Measurements from ENCODE around the gene OLA1. TPM values are rescaled to one million over a fixed set of nuclear protein-coding genes. Genes with fewer than 3 reads are reported as not detected.

The OLA1 gene
- total RNA-seq, 1 donor from 2014 or later, result 323 TPM

GRCh38 chr2:174047746-174048145 lies 200.6 kb downstream of the OLA1 start:
- H3K9ac ChIP-seq, result no peak overlapping the region
- DNase-seq (ENCODE audit: low spot score), result peak; percentile 39
- no peak for TF ChIP-seq CTCF (IDR thresholded peaks at IDR 0.05)
- TF ChIP-seq EZH2 (IDR thresholded peaks at IDR 0.05), result no peak
- no peak for TF ChIP-seq EZH2phosphoT487 (IDR thresholded peaks at IDR 0.05)
- H3K4me2 ChIP-seq, result no peak overlapping the region
- no peaks in the 10 kb centered on the region for H3K36me3 Mint-ChIP-seq
- H4K20me1 ChIP-seq (ENCODE audit: low read depth), result no peaks in the 10 kb centered on the region
- H3K4me3 ChIP-seq, result no peak overlapping the region
- H3K4me1 ChIP-seq, result peaks cover 25% of the 10 kb centered on the region
- H3K36me3 ChIP-seq, result no peaks in the 10 kb centered on the region
- peaks cover 9% of the 10 kb centered on the region for H3K9me3 Mint-ChIP-seq
- H3F3A ChIP-seq (ENCODE audit: low read depth), result peaks cover 26% of the 10 kb centered on the region
- H3K4me1 Mint-ChIP-seq, result peaks cover 30% of the 10 kb centered on the region
- no peak overlapping the region for H3K4me3 Mint-ChIP-seq
- H3K9me3 ChIP-seq (ENCODE audit: low read depth), result no peaks in the 10 kb centered on the region
- H2AFZ ChIP-seq (replicated peaks), result no peak overlapping the region
- H3K27ac Mint-ChIP-seq, result no peak overlapping the region
- no peak overlapping the region for H3K27ac ChIP-seq
- H3K27me3 ChIP-seq, result no peaks in the 10 kb centered on the region
- H3K27me3 Mint-ChIP-seq (ENCODE audit: insufficient read depth, low read depth), result peaks cover 8% of the 10 kb centered on the region
- no peaks in the 10 kb centered on the region for H3K79me2 ChIP-seq (ENCODE audit: low read depth)

GRCh38 chr2:174046172-174046571 lies 202.2 kb downstream of the OLA1 start:
- H3K4me1 Mint-ChIP-seq, result peaks cover 14% of the 10 kb centered on the region
- no peak overlapping the region for H3K4me3 ChIP-seq
- H3K9me3 Mint-ChIP-seq, result peaks cover 9% of the 10 kb centered on the region
- no peaks in the 10 kb centered on the region for H3K79me2 ChIP-seq (ENCODE audit: low read depth)
- no peaks in the 10 kb centered on the region for H3K36me3 ChIP-seq
- no peaks in the 10 kb centered on the region for H3K27me3 ChIP-seq
- no peak overlapping the region for H3K9ac ChIP-seq
- peaks cover 11% of the 10 kb centered on the region for H3F3A ChIP-seq (ENCODE audit: low read depth)
- no peaks in the 10 kb centered on the region for H4K20me1 ChIP-seq (ENCODE audit: low read depth)
- no peak overlapping the region for H3K27ac ChIP-seq
- no peak overlapping the region for H3K4me2 ChIP-seq
- DNase-seq (ENCODE audit: low spot score), result no peak
- H3K27ac Mint-ChIP-seq, result no peak overlapping the region
- peaks cover 11% of the 10 kb centered on the region for H3K4me1 ChIP-seq
- H3K9me3 ChIP-seq (ENCODE audit: low read depth), result no peaks in the 10 kb centered on the region
- TF ChIP-seq EZH2 (IDR thresholded peaks at IDR 0.05), result no peak
- TF ChIP-seq EZH2phosphoT487 (IDR thresholded peaks at IDR 0.05), result no peak
- no peak for TF ChIP-seq CTCF (IDR thresholded peaks at IDR 0.05)
- H3K27me3 Mint-ChIP-seq (ENCODE audit: insufficient read depth, low read depth), result peaks cover 6% of the 10 kb centered on the region
- no peaks in the 10 kb centered on the region for H3K36me3 Mint-ChIP-seq
- H3K4me3 Mint-ChIP-seq, result no peak overlapping the region
- no peak overlapping the region for H2AFZ ChIP-seq (replicated peaks)

- H3K4me1 ChIP-seq, result peaks cover 8% of the 10 kb centered on the region
- peaks cover 20% of the 10 kb centered on the region for H3K4me1 Mint-ChIP-seq
- H3K27ac Mint-ChIP-seq, result no peak overlapping the region
- H3F3A ChIP-seq (ENCODE audit: low read depth), result no peaks in the 10 kb centered on the region
- TF ChIP-seq EZH2 (IDR thresholded peaks at IDR 0.05) (no peak), EZH2phosphoT487 (IDR thresholded peaks at IDR 0.05) (no peak), CTCF (IDR thresholded peaks at IDR 0.05) (no peak)
- no peak overlapping the region for H3K4me2 ChIP-seq
- H3K27me3 Mint-ChIP-seq (ENCODE audit: insufficient read depth, low read depth), result peaks cover 3% of the 10 kb centered on the region
- H3K9me3 Mint-ChIP-seq, result peaks cover 9% of the 10 kb centered on the region
- H3K4me3 Mint-ChIP-seq, result no peak overlapping the region
- no peaks in the 10 kb centered on the region for H3K79me2 ChIP-seq (ENCODE audit: low read depth)
- H3K27ac ChIP-seq, result no peak overlapping the region
- H3K4me3 ChIP-seq, result no peak overlapping the region
- no peaks in the 10 kb centered on the region for H3K9me3 ChIP-seq (ENCODE audit: low read depth)
- no peaks in the 10 kb centered on the region for H3K36me3 Mint-ChIP-seq
- no peaks in the 10 kb centered on the region for H3K36me3 ChIP-seq
- H2AFZ ChIP-seq (replicated peaks), result no peak overlapping the region
- no peak overlapping the region for H3K9ac ChIP-seq
- H3K27me3 ChIP-seq, result no peaks in the 10 kb centered on the region
- no peaks in the 10 kb centered on the region for H4K20me1 ChIP-seq (ENCODE audit: low read depth)
- DNase-seq (ENCODE audit: low spot score), result no peak
Observed at GRCh38 chr2:174044556-174044955, 203.8 kb downstream of the OLA1 start.

GRCh38 chr2:174040417-174040701 lies 208.0 kb downstream of the OLA1 start:
- Mint-ChIP-seq H3K4me1 (peaks cover 24% of the 10 kb centered on the region), H3K27me3 (ENCODE audit: insufficient read depth, low read depth) (peaks cover 2% of the 10 kb centered on the region), H3K36me3 (no peaks in the 10 kb centered on the region), H3K9me3 (no peaks in the 10 kb centered on the region), H3K27ac (no peak overlapping the region), H3K4me3 (no peak overlapping the region)
- Histone ChIP-seq H3F3A (ENCODE audit: low read depth) (peaks cover 5% of the 10 kb centered on the region), H3K4me2 (no peak overlapping the region), H3K27me3 (no peaks in the 10 kb centered on the region), H2AFZ (replicated peaks) (peak overlapping the region; percentile 59), H3K4me3 (no peak overlapping the region), H3K36me3 (no peaks in the 10 kb centered on the region), H4K20me1 (ENCODE audit: low read depth) (no peaks in the 10 kb centered on the region), H3K4me1 (peaks cover 4% of the 10 kb centered on the region), H3K9me3 (ENCODE audit: low read depth) (no peaks in the 10 kb centered on the region), H3K79me2 (ENCODE audit: low read depth) (no peaks in the 10 kb centered on the region), H3K9ac (no peak overlapping the region), H3K27ac (no peak overlapping the region)
- no peak for DNase-seq (ENCODE audit: low spot score)
- TF ChIP-seq CTCF (IDR thresholded peaks at IDR 0.05) (no peak), EZH2phosphoT487 (IDR thresholded peaks at IDR 0.05) (no peak), EZH2 (IDR thresholded peaks at IDR 0.05) (no peak)

Measured in neural progenitor cell (in vitro differentiated cells).